HG03139 (cell line): ENCODE results near the gene ATP13A3.
"Not testable (repeated sequence)": the region's sequence is repeated elsewhere in the genome, so short reads cannot be mapped to it uniquely, and the experiment has no call there.

Experiments
- ATAC-seq: cut with Tn5 transposase; IDR thresholded peaks from one replicate; pipeline ENCODE4 v1.9.1; 2021; ENCODE audit not compliant: unreplicated experiment

Gene ATP13A3

DNA sequence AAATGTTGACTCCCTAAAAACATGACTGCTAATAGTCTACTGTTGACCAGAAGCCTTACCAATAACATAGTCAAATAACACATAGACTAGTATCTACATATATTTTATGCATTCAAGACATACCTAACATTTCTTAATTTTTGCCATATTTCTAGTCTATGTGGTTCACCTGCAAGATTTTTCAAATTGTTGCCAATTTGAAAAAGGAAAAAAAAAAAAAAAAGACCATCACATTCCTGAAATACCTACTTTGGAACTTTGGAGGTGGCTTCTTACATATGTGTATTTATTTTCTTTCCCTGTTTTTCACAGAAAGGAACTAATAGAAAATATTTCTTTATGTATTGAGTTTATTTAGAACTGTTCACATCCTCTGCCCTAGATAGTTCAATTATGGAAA is 13.4 kb upstream of the ATP13A3 start:
- no peak for ATAC-seq

DNA sequence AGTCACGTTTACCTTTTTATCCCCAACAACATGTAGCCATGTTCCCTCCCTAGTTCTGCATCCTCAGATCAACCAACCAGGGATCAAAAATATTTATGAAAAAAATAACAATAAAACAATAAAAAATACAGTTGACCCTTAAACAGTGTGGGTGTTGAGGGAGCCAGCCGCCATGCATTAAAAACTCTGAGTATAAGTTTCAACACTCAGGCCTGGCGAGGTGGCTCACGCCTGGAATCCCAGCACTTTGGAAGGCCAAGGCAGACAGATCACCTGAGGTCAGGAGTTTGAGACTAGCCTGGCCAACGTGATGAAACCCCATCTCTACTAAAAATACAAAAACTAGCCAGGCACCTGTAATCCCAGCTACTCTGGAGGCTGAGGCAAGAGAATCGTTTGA is 12.7 kb upstream of the ATP13A3 start:
- not testable (repeated sequence) for ATAC-seq

DNA sequence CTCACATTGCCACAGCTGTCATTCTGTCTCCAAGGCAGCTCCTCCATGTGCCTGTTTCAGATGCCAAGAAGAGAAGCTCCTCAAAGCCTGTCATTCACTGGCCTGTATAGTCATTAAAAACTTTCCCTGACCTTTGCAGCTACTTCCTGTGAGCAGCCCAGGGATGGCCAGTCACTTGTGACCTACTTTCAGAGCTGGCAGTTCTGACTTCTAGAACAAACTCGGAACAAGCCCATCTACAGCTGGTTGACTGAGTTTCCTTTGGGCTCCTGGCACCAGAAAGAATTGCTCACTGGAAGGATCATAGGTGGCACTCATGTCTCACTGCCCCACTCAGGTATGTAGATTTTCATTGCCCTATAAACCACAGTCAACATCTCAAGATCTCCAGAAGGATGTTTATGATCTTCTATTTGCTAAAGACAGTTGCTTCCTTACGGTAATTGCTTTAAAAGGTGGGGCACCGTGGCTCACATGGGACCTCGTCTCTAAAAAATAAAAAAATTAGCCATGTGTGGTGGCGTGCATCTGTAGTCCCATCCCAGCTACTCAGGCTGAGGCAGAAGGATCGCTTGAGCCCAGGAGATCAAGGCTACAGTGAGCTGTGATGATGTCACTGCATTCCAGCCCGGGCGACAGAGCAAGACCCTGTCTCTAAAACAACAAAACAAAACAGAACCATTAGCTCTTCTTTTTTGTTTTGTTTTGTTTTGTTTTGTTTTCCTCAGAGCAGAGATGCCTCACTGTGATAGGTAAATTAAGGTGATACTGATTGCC is 11.2 kb upstream of the ATP13A3 start:
- no peak for ATAC-seq

DNA sequence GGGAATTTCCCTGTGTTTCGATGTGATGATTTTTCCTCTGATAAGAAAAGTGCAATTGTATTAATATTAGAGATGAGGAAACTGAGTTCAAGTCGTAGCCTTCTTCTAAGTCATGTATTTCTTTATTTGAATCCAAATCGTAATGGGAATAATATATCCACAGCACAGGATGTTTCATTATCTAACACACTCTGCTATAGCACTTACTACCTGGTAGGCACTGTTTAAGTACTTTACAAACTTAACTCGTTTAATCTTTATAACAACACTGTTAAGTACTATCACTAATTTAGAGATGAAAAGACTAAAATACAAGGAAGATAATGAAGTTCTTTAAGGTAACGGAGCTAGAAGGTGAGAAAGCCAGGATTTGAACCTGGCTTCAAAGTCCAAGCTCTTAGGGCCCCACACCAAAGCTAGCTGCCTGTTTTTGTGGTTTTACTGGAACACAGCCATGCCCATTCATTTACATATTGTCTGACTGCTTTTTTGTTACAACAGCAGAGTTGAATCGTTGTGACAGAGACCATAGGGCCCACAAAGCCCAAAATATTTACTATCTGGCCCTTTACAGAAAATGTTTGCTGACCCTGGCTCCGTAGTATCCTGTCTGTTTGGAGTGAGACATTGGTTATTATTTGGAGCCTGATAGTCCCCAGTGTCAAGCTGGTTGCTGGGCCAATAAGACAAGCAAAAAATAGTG is 9.6 kb upstream of the ATP13A3 start:
- no peak for ATAC-seq

DNA sequence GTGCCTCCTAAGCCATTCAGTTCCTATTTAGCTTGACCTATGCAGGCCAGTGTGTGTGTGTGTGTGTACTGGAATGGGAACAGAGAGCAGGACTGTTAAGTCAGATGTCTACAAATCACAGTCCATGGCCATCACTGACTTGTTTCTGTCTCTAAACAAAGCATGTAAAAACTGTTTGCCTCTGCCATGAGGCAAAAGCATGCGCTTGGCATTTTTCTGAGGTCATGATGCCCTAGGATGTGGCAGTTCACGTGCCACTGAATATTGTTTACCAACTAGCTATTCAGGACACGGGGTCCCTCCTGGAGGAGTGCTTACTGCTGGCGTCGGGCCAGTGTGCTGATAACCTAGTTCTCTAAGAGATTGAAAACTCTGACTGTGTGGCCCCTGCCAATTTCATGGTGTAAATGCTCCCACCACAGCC is 8.2 kb upstream of the ATP13A3 start:
- no peak for ATAC-seq

DNA sequence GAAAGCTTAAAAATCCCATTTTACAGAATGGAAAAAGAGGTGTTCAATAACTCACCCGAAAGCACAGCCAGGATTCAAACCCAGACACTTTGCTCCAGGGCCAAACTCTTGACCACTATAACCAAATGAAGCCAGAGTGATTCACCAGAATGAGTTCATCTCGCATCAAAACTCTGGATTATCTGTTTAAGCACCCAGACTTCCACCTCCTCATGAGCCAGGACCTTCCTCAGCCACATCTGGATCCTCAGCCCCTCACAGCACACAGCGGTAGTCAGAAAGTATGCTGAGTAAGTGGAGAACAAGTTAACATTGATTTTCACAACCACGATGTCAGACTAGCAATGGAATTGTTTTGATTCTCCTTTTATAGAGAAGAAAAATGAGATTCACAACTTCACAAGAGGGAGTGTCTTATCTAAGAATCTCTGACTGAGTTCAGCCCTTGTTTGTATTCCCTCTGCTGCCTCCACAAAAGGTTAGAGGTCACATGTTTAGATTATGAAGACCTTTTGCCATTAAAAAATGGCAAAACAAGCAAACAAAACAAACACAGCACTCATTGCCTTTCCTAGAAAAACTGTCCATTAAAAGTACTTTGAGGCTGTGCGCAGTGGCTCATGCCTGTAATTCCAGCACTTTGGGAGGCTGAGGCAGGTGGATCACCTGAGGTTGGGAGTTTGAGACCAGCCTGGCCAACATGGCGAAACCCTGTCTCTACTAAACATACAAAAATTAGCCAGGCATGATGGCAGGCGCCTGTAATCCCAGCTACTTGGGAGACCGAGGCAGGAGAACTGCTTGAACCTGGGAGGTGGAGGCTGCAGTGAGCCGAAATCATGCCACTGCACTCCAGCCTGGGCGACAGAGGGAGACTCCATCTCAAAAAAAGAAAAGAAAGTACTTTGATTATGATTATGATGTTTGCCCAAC is 7.5 kb upstream of the ATP13A3 start:
- not testable (repeated sequence) for ATAC-seq

DNA sequence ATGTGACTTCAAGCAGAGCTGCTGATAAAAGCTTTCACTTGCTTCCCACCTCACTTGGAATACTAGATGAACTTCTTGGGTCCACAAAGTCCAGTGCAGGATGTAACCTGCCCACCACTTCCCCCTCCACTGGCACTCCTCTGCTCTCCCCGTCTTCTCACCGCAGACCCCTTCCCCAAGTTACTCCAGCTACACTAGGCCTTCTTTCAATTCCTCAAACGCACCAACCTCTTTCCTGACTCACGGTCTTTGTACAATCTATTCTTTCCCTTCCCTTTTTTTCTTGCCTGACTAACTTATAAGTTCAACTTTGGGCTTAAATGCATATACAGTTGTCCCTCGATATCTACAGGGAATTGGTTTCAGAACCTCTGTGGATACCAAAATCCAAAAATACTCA is 5.2 kb upstream of the ATP13A3 start:
- no peak for ATAC-seq

DNA sequence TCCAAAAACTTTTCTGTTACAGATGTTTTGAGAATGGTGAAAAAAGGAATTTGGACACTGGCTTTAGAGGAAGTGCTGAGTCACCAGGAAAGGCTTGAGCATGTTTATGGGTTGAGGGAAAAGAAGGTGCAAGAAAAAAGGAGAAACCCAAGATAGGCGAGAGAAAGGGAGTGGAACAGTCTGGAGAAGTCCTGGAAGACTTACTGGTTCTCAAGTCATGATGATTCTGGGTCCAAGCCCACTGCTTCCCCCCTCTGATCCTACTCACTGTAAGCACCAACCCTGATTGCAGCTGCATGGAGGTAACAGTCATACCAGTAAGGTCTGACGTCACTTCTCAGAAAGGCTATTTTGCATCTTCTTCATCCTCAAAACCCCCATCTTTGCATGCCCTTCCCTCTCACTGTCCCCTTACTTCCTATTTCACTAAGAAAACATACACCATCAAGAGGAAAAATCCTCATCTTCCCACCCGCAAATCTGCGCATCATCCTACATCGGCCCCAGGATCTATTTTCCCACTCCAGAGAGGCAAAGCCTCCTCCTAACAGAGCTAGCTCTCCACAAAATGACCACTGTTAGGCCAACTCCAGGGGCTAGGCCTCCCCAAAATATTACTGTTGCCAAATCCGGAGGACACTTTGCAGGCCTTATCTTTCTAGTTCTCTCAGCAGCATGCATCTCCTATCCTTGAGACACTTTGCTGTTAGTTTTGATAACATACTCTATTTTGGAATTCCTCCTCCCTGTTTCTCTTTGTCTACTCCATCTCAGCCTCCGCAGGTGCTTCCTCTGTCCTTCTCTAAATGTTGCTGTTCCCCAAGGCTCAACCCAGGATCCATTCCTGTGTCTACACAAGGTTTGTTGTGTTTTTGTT is 3.2 kb upstream of the ATP13A3 start:
- peak; percentile 39 for ATAC-seq

DNA sequence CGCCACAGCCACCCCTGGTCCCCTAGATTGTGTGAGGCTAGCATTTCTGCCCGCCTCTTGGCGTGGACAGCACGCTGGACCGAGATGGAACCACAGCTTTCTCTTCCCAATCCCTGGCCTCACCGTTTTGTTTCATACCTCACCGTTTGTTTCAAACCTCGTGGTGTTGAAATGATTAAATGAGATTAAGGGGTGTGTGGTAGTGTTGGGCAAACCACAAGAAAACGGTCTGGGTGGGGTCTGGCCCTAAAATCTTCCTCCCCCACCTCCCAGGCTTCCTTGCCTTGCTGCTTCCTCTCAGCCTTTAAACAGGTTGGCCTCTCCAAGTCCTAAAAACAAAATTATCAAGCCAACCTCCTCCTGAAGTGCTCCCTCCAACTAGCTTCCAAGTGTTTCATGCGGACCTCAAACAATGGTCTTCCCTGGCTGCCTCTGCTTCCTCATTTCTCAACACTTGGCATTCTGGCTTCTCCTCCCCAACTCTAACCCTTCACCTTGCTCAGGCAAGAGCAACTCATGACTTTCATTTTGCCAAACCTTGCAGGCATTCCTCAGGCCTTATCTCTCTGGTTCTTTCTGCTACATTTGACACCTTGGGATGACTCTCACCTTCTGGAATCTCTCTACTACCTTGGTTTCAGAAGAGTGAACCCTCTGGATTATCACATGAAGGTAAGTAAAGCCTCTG is 1.4 kb upstream of the ATP13A3 start:
- no peak for ATAC-seq

DNA sequence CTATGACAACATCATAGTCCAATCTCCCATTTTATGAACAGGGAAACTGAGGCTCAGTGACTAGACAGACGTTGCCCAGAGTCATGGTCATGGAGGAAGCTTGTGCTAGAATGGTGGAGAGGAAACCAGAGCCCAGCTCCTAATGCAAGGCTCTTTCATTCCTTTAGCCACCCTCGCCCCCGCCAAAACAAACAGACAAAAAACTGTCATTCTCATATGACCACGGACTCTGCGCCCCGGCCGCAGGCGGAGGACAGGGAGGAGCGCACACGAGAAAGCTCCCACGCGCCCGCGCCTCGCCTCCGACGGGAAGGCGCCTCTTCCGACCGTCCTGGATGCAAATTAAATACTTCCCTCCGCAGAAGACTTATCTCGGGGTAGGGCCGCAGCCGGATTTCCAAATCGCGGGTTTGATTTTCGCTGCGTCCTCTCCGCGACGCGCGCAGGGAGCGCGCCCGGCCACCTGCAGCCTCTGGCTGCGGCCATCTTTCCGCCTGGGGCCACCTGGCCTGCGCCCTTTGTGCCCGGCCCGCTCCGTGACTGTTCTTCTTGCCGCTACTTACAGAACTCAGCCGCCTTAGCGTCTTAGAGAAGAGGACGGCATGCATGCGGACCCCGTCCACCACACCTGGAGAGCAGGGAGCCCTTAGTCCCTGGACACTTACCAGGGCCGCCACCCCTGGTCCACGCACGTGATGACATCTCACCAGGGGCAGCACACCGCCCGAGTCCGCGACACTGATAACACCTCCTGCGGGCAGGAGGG is 670 bp upstream of the ATP13A3 start:
- no peak for ATAC-seq

DNA sequence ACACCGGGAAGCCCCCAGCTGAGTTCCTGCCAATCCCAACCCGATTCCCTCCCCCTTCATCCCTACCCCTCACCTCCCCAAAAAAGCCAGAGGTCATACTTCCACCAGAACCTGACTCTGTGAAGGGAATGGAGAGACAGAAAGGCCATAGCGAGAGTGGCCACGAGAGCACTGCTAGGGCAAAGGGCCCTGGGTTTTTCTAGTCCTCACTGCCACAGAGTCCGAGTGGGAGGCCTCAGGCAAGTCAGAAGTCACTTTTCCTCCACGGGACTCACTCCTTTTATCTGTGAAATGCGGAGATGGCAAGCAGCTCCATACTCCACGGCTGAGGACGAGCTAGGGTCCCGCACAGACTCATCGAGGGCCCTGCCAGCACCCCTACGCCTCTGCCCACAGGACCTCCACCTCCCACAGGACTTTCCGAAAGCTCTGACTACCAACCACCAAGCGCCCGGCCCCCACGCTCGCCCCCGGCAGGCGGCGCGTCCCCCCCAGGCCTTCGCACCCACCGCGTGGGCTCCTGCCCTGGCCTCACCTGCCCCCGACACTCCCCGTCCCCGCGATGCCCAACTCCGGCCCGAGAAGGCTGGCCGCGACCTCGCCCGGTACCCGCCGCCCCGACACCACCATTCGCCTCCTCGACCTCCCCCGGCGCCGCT is 792 bp downstream of the ATP13A3 start:
- ATAC-seq: peak; percentile 12

DNA sequence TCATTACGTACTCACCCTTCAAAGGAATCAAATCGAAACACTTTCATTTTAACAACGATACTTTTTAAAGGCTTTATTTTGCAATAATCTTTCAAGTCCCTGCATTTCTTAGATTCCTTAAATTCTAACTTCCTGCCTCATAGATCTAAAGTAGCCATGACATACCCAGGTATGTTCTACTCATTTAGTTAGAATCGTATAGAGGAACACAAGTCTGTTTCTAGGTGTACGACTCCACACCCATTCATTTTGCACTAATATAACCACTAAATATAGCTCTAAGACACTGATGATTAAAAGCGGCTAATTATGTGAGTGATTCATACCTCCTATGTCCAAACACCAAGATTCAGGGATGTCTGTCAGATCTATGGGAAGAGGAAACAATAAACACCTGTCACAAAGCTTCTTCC is 1.3 kb downstream of the ATP13A3 start:
- no peak for ATAC-seq

DNA sequence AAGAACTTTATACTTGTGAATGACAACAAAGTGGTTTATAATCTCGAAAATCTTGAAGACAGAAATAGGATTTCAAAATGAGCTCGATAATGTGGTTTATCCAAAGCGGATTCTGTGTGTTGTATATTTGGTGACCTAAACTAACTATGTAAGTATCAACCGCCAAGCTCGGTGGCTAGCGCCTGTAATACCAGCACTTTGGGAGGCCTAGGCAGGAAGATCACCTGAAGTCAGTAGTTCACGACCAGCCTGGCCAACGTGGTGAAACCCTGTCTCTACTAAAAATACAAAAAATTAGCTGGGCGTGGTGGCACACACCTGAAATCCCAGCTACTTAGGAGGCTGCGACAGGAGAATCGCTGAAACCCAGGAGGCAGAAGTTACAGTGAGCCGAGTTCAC is 2.2 kb downstream of the ATP13A3 start:
- no peak for ATAC-seq

DNA sequence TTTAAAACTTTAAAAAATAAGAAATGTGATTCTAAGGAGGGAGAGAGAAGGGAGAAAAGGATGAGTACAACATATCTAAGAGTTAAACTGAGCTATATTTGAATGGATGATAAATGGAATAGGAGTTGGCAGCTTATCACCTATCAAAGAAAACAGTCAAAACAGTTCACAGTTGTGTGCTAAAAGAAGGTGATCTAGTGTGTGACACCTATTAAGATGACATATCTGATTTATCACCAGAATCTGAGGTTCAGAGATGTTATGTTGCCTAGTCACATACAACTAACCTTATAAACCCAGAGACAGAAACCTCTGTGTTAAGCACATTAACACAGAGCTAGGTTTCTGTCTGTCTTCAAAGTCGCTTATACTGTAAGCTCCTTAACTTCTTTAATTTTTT is 3.0 kb downstream of the ATP13A3 start:
- no peak for ATAC-seq

DNA sequence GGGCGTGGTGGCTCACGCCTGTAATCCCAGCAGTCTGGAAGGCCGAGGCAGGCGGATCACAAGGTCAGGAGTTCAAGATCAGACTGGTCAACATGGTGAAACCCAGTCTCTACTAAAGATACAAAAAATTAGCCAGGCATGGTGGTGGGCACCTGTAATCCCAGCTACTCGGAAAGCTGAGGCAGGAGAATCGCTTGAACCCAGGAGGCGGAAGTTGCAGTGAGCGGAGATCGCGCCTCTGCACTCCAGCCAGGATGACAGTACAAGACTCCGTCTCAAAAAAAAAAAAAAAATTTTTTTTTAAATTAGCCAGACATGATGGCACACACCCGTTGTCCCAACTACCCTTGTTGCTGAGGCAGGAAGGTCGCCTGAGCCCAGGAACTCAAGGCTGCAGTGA is 4.0 kb downstream of the ATP13A3 start:
- ATAC-seq: not testable (repeated sequence)

DNA sequence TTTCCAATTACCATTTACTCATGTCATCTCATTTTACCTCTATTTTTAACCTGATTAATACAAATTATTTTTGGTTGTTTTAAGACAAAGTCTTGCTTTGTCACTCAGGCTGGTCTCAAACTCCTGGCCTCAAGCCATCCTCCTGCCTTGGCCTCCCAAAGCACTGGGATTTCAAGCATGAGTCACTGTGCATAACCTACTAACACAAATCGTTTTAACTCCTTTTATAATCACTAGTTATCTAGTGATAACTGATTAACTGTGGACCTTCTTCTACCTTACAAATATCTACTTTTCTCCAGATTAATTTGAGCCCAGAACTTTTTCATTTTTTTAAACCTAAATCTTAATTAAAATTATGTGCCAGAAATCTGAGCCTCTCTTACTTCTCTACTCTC is 4.6 kb downstream of the ATP13A3 start:
- no peak for ATAC-seq

DNA sequence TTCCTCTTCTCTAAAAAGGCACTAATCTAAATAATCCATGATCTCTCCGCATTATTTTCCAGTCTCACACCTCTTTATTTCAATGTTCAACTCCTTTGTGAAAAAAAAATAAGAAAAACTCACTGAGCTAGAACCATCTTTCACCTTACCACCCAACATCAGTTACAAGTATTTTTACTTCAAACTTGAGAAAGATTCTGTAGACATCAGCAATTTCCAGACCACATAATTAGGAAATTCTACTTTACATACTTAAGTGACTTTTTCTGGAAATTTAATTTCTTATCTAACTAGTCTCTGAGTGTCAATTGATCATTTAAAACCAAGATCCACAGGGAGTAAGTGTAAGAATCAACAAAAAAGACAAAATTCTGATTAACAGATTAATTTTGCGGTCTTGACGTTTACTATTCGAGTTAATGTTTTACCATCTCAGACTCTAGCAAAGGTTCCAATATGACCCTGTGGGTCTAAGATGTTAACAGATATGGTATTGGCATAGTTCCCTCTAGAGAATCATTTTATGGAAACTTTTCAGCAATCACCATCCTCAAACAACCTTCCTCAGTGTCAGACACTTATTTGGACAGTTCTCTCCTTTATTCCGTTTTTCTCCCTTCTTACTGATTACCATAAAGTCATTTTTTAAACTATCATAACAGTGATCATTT is 5.1 kb downstream of the ATP13A3 start:
- no peak for ATAC-seq

DNA sequence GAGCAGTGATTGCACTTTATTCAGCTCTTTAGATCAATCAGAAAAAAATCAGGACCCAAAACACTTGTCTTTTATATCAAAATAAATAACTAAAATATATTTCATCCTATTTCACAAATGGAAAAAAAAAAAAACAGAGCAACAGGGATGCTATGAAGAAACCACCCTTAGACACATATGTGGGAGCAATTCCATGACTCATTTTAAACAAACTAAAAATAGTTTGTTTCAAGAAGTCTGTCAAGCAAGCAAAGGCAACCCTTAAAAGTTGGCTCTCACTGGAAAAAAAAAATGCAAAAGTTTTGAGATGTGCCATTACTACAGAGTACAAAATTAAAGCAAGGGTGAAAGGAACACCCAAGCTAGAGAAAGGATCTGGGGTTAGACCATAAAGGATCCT is 5.7 kb downstream of the ATP13A3 start:
- no peak for ATAC-seq
